Panc1 (cell line): Measurements from ENCODE around the gene RNF214.

Experiments used
- SIN3A ChIP-seq: IDR thresholded peaks from 2 replicates; pipeline ENCODE4 v1.6.1; 2012; ENCODE audit warnings: low read depth, mild to moderate bottlenecking, low read length, moderate library complexity, borderline replicate concordance; ENCODE audit not compliant: insufficient read depth
- TF ChIP-seq, protein P1 (sequence below): fragments of 450-650 bp; IDR thresholded peaks from 2 replicates; pipeline ENCODE4 v1.5.1; 2017; ENCODE audit warnings: mild to moderate bottlenecking

DNA sequence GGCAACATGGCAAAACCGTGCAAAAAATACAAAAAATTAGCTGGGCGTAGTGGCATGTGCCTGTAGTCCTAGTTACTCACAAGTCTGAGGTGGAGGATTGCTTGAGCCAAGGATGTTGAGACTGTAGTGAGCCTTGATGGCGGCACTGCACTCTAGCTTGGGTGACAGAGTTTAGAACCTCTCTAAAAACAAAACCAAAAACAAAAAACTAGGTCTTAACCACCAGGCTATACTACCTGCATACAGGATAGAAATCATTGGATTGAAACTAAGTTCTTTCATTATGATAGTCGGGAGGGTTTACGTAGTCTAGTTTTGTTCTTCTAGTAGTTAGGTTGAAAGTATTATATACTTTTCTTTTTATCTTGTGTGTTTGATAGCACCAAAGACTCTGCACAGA, 5.8 kb downstream of the RNF214 start:
- TF ChIP-seq, protein P1, sequence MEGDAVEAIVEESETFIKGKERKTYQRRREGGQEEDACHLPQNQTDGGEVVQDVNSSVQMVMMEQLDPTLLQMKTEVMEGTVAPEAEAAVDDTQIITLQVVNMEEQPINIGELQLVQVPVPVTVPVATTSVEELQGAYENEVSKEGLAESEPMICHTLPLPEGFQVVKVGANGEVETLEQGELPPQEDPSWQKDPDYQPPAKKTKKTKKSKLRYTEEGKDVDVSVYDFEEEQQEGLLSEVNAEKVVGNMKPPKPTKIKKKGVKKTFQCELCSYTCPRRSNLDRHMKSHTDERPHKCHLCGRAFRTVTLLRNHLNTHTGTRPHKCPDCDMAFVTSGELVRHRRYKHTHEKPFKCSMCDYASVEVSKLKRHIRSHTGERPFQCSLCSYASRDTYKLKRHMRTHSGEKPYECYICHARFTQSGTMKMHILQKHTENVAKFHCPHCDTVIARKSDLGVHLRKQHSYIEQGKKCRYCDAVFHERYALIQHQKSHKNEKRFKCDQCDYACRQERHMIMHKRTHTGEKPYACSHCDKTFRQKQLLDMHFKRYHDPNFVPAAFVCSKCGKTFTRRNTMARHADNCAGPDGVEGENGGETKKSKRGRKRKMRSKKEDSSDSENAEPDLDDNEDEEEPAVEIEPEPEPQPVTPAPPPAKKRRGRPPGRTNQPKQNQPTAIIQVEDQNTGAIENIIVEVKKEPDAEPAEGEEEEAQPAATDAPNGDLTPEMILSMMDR, result no peak
- TF ChIP-seq SIN3A, result no peak
